T-helper 2 cell treated with Interferon-gamma antibody and Interleukin-4, amounts not matched to agents 100 ng/mL and 5 ng/mL, for 36 hours (primary cell): Measurements from ENCODE around the gene MOSPD3. TPM values are rescaled to one million over a fixed set of nuclear protein-coding genes. Genes with fewer than 3 reads are reported as not detected.

Experiments used
- intact Hi-C: fragments of 100-400 bp; cut with micrococcal nuclease; formaldehyde crosslinking; loops from one replicate; pipeline ENCODE4 v1.15.1; 2023
- total RNA-seq: library from RNA; stranded (reverse); gene quantifications from 2 replicates; pipeline ENCODE4 v1.2.3, GENCODE V29; 2022

MOSPD3 gene
- total RNA-seq, 1 donor from 2014 or later, result 58.4 TPM

DNA sequence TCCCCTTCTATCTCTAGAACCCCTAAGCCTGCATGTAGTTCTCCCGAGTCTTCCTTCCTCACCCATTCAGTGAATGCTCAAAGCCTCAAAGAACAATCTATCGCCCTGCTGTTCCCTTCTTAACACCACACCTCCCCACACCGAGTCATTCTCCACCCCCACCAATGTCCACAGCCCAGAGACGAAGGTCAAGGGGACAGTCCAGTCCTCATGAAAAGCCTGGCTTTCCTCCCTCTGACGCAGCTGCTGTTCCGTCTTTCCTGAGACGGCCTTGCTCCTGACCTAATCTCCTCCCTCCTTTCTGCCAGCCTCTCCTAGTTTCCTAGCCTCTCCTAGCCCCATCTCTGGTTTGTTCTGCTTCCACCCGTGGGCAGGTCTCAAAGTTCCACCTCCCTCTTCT lies 9.2 kb downstream of the MOSPD3 start:
- intact Hi-C loops, result no loop called here

DNA sequence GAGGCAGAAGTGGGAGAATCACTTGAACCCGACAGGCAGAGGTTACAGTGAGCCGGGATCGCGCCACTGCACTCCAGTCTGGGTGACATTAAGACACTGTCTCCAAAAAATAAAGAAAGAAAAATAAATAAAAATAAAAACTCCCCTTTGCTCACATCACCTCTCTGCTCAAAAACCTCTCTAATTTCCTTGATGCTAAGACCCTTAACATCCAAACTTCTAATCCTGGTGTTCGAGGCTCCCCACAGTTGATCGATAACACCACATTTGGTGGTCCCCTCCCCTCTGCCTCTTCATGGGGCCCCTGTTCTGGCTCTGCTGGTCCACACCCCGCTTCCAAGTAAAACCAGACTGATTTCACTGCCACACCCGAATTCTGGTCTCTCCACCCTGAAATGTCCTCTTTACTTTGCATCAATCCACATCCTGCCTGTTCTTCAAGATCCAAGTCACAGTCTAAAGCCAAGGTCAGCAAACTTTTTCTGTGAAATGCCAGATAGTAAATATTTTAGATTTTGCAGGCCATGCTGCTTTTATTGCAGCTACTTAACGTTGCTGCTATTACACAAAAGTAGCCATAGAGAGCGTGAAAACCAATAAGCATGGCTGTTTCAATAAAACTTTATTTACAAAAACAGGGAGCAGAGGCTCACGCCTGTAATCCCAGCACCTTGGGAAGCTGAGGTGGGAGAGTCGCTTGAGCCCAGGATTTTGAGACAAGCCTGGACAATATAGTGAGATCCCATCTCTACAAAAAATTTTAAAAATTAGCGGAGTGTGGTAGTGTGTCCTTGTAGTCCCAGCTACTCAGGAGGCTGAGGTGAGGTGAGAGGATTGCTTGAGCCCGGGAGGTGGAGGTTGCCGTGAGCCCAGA lies 11.8 kb downstream of the MOSPD3 start:
- intact Hi-C loops, result no loop called here

DNA sequence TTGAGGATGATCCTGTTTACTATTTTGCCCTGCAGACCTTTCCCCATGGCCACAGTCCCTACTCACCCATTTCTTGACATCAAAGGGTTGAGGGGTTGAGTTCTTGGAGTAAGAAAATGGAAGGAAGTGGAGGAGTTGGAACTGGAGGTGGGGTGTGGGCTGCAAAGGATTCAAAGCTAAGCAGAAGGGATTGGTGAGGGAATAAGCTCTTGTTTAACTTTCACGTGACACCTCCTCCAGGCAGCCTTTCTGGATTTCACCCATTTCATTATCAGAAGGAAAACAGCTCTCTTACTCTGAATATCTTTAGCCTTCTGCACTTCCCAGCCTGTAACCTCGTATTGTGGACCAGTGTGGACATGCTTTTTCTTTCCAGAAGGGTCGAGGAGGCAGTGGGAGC lies 13.7 kb downstream of the MOSPD3 start:
- intact Hi-C loops, result loop anchor here (1.0 to 2.0 kb wide), 4 partner anchors 14 to 47 kb away; partner anchors contain the start of genes FBXO24, GNB2, LRCH4 and MOSPD3

GRCh38 chr7:100626530-100627237 lies 14.3 kb downstream of the MOSPD3 start:
- intact Hi-C loops, result loop anchor here (1.0 to 2.0 kb wide), 4 partner anchors 14 to 47 kb away; partner anchors contain the start of genes FBXO24, GNB2, LRCH4 and MOSPD3

GRCh38 chr7:100627238-100627549 lies 14.9 kb downstream of the MOSPD3 start:
- intact Hi-C loops, result loop anchor here (2.0 kb wide), 1 partner anchor 40 kb away; the partner anchor contains the start of genes FBXO24 and LRCH4

DNA sequence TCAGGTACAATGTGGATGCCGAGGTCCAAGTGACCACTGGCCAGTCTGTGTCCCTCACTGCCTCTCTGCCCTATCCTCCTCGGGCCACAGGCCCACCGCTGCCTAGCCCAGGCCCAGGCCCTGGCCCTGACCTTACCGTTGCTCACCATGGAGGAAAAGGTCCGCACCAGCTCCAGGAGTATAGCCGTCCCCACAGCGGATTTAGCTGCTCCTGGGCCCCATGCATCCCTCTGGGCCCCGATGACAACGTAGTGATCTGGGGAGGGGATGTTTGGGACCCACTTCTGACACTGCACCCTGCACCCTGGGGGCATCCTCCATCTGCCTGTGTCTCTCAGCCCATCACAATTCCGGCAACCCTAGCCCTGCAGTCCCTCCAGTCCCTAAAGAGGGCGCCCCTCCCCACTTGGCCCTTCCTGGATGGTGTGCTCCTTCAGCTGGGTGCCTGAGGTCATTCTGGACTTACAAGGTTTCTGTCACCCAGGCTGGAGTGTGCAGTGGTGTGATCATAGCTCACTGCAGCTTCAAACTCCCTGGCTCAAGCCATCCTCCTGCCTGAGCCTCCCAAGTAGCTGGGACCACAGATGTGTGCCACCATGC lies 16.9 kb downstream of the MOSPD3 start:
- intact Hi-C loops, result no loop called here

GRCh38 chr7:100630066-100630465 lies 17.7 kb downstream of the MOSPD3 start:
- intact Hi-C loops, result loop anchor here (5.0 kb wide), 1 partner anchor 62 kb away; the partner anchor contains the start of gene GIGYF1

DNA sequence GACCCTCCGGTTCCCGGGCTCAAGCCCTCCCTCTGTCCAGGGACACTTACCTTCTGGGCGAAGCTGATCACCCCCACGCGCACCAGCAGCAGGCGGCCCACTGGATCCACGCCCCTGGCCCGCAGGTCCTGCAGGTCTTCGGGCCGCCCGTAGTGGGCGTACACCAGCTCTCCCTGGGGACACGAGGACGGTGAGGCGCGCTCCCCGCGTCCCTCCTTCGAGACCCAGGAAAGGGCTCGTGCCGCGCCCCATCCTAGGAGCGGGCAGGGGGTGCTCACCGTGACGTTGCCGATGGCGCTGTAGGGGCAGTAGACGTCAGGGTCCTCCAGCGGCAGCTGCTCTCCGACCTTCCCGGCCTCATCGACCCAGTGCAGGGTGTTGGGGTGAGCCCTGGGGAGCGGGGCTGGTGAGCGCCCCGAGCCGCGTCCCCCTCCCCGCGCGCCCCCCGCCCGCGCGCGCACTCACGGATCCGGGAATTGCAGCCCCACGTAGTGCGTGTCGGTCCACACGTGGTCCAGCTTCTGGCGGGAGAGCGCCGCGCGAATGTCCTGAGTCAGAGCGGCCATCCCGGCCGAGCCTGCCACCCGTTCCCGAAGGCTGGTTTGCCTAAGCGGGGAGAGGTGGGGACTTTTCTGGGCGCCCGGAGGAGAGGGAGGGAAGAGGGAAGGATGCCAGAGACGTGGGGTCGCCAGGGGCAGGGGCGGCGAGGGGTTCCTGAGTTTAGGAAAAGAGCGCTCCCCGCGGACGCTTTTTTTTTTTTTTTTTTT lies 20.8 kb downstream of the MOSPD3 start:
- intact Hi-C loops, result loop anchor here (5.0 kb wide), 1 partner anchor 59 kb away; the partner anchor contains the start of gene GIGYF1

DNA sequence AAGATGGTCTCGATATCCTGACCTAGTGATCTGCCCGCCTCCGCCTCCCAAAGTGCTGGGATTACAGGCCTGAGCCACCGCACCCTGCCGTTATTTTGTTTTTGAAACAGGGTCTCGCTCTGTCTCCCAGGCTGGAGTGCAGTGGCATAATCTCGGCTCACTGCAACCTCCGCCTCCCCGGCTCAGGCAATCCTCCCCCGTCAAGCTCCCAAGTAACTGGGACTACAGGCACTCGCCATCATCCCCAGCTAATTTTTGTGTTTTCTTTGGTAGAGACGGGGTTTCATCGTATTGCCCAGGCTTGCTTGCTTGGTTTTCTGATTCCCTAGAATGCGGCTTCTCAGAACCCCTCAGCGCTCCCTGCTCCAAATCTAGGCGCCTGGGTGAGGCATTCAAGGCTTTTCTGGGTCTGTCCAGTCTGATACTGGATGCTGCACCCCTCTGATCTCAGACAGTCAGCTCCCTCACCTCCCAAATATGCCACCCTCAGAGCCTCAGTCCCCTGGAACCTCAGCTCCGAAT lies 27.7 kb downstream of the MOSPD3 start:
- intact Hi-C loops, result no loop called here

DNA sequence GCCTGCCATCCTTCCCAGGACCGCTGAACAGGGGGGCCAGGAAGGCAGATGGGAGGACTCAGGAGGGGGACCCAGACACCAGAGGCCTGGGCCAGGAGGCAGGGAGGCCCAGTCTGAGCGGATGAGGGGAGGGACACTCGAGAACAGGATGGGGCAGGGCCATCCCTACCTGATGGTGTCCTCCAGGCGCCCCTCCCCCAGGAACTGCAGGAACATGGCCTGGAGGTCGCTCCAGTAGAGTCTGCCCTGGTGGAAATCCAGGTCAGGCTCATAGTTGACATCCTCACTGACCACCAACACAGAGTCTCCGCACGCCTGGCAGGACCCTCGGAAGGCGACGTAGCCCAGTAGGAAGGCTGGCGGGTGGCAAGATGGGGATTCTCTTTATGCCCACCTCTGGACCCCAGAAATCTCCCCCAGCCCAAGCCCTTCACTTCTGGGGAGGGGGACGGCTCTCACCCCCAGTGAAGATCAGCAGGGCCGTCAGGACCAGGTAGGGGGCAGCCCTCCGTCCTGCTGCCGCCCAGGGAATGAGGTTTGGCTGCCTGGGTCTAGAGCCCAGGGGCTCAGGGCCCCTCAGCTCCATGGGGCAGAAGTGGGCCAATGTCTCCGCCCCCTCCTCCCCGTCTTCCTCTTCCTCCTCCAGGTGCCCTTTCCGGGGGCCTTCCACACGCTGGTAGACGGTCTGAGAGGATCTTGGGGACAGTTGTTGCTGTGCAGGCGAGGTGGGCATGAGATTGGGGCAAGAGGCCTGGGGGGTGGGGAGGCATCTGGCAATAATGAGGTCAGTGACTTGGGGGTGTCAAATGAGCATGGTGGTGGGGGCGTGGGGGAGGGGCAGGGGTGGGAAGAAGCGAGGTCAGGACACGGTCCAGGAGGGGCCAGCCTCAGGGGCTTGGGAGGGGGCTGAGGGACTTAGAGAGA lies 28.4 kb downstream of the MOSPD3 start:
- intact Hi-C loops, result no loop called here

- intact Hi-C loops, result no loop called here
These were observed 29.1 kb downstream of the MOSPD3 start, which contains the start of gene TFR2 for GRCh38 chr7:100641463-100641859. TSS of gene TFR2 (minus strand) at chr7:100641552. CDS start at chr7:100641509, 43 bp downstream.

GRCh38 chr7:100641860-100642533 lies 29.7 kb downstream of the MOSPD3 start:
- intact Hi-C loops, result no loop called here

GRCh38 chr7:100642534-100642907 lies 30.2 kb downstream of the MOSPD3 start:
- intact Hi-C loops, result no loop called here

DNA sequence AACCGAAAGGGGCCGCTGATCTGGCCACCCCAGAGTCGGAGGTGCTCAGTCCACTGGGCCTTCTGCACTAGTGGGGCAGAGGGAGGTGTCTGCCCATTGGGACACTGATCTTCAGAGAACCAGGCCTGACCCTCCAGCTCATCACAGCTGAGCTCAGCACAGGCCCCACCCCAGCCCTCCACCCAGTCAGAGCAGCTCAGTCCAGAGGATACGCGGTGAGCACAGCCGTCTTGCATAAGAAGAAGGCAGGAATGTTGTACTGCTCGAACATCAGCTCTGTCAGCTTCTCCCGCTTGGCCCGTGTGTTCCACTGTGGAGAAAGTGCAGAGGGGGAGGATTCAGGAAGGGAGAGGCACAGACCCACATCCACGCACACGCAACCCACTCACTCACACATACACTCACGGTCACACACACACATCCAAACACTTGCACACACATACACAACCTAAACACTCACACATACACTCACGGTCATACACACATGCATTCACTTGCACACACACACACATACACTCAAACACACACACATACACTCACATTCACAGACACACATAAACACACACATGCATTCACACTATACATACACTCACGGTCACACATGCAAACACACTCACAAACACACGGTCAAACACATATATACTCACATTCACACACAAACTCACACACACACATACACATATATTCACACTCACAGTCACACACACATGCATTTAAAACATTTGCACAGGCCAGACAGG lies 37.7 kb downstream of the MOSPD3 start:
- intact Hi-C loops, result no loop called here

DNA sequence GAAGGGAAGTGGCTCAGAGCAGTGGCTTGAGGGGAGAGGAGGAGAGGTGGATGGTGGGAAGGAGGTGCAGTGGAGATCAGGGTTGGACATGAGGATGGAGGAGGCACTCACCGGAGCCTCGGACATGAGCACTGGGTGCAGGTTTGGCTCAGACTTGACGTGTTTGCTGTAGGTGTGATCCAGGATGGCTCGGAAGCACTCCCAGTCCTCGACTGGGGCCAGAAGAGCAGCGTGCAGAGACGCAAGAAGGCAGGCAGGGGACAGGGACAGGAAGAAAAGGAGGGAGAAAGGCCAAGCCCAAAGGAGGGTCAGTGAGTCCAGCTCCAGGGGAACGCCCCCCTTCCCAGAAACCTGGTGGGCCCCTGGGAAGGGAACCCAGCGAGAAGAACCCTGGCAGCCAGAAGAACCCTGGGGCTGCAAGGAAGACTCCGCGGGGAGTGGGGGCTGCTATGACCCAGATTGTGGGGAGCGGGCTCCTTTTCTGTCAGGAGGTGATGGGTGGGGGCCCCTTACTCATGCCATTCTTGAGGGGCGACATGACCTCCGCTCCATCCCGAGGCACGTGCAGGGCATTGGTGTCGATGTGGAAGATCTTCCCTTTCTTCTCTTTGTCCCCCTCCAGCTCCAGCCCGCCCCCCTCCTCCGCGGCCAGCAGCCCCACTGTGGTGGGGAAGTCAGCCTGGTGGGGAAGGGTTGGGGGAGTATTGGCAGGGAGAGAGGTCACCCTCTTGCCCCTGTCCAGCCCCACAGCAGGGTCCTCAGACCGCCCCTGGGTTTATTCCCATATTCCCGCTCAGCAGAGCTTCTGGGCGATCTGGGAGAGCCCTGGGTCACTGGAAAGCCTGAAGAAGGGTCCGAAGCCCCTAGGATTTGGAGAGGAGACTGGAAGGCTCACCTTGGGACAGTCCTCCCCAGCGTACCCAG lies 42.8 kb downstream of the MOSPD3 start:
- intact Hi-C loops, result no loop called here

DNA sequence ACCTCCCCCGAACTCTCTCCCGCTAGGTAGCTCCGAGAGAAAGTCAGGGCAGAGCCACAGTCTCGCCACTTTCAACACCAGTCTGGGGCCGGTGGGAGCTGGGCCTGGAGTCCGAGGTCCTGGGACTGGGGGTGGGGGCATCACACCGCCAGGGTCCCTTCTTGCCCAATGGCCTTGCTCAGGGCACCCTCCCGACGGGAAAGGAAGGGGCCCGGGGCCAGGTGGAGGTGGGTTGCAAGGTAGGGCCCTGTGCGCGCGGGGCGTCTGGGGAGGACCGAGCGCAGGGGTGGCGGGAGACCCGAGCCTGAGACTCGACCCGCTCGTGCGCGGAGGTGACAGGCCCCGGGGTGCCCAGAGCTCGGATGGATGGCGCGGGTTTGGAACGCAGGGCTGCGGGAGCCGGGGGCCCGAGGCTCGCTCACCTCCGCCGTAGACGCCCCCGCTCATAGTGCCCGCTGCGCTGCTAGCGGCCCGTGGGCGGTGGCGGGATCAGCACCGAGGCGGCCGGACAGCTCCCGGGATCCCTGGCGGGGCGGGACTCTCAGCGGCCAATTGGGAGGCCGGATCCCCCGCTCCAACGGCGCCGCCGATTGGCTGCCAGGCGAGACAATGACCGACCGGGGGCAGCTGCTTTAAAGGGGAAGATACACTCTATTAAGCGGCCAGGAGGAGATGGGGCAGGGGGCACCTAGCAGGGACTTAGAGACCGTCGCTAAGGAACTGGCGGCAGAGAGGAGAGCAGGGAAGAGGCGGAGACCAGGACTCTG lies 43.8 kb downstream of the MOSPD3 start, which contains the start of gene ACTL6B:
Gene ACTL6B (minus strand): TSS at position 541 of the 767 bp plus-strand sequence. CDS start 94 bp downstream, at position 447.
- intact Hi-C loops, result no loop called here
